OCI-LY7 (cell line): ENCODE measurements around the gene DHX57.

Experiments
- CTCF ChIP-seq: fragments of 200-600 bp; sonication (generic); conservative IDR thresholded peaks from 2 replicates; pipeline ENCODE4 v1.5.1; 2014; ENCODE audit warnings: mild to moderate bottlenecking, antibody characterized with exemption, low read length, moderate library complexity, mixed read lengths
- EZH2phosphoT487 ChIP-seq: fragments of 200-600 bp; sonication (generic); IDR thresholded peaks from 2 replicates; pipeline ENCODE4 v1.6.1; 2018; ENCODE audit warnings: low read depth, borderline replicate concordance, mild to moderate bottlenecking, mixed run types, antibody characterized with exemption, low read length, moderate library complexity, mixed read lengths

- TF ChIP-seq CTCF (no peak), EZH2phosphoT487 (no peak)
Observed at GRCh38 chr2:38763228-38763627, 112.5 kb downstream of the DHX57 start.
